SKM-1 (cell line): ENCODE measurements around the gene REM1.

Experiments
- DNase-seq: peaks from one replicate; lab custom pipeline; 2025; ENCODE audit not compliant: unreplicated experiment; lab: John Stamatoyannopoulos, UW

The REM1 gene

GRCh38 chr20:31522731-31523130 lies 47.6 kb downstream of the REM1 start:
- DNase-seq = no peak

GRCh38 chr20:31523361-31524283 lies 48.5 kb downstream of the REM1 start:
- DNase-seq = peak; percentile 93

GRCh38 chr20:31527266-31527665 lies 52.2 kb downstream of the REM1 start:
- no peak for DNase-seq
